AG04450 (cell line): ENCODE data around the gene PAPOLG. TPM values are rescaled to one million over a fixed set of nuclear protein-coding genes. Genes with fewer than 3 reads are reported as not detected.
A peak's percentile ranks its signal among the peaks of the same experiment; 100 is the strongest.

Experiments
- CTCF ChIA-PET: fragments of 300-600, 350-600 bp; formaldehyde crosslinking; extraction: SDS; loops from one replicate; lab custom pipeline; 2022; ENCODE audit warnings: antibody characterized with exemption, inconsistent platforms; lab: Charles Lee
- POLR2A ChIA-PET: fragments of 350-600 bp; formaldehyde crosslinking; extraction: SDS; loops from one replicate; lab custom pipeline; 2021; ENCODE audit warnings: antibody characterized with exemption, inconsistent platforms; lab: Yijun Ruan, JAX
- DNase-seq: peaks from one replicate; pipeline ENCODE4 v3.0.0-alpha.2; 2011; ENCODE audit warnings: low read depth, low spot score
- H3K27ac ChIP-seq: one replicate; pipeline ENCODE4 v1.5.1; 2012; ENCODE audit warnings: low read depth, low read length, control low read depth
- H3K27me3 ChIP-seq: one replicate; pipeline ENCODE4 v1.6.0; 2012; ENCODE audit warnings: low read length; ENCODE audit not compliant: control insufficient read depth, insufficient read depth
- H3K4me3 ChIP-seq: 2 replicates; pipeline ENCODE4 v1.5.1; 2011; ENCODE audit warnings: mild to moderate bottlenecking, low read depth, low read length, control low read depth
- H3K9me3 ChIP-seq: 2 replicates; pipeline ENCODE4 v1.5.1; 2012; ENCODE audit warnings: low read length; ENCODE audit not compliant: control insufficient read depth, insufficient read depth
- CTCF ChIP-seq: IDR thresholded peaks from 2 replicates; pipeline ENCODE4 v1.5.1; 2011; ENCODE audit warnings: low read depth, low read length, control low read depth, inconsistent platforms
- polyA plus RNA-seq: library from polyadenylated mRNA; depleted of rRNA; stranded (reverse); fragments of >200 nt; gene quantifications from 2 replicates; pipeline ENCODE4 v1.2.3, GENCODE V29; 2011

The PAPOLG gene
- polyA plus RNA-seq, 1 experiment = 15.3 TPM

DNA sequence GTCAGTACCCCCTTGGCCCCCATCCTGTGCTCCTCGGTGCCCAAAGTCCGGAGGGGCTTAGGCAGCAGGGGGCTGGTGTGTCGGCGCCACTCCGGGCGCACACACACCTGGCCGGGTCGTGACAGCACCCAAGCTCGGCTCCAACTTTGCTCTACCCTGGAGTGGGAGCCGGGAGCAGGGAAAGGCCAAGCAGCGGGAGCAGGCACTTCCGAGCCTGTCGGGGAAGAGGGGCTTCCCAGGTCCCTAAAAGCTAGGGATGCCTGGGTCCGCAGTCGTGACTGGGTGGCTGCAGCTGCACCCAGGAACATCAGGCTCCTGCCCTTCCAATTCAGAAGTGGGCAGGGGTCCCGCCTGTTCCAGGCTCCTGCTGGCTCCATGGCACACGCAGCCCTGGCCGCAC lies 48.4 kb downstream of the PAPOLG start:
- H3K9me3 ChIP-seq = no peaks in the 10 kb centered on the region
- DNase-seq = no peak
- no peak for TF ChIP-seq CTCF
- ChIA-PET CTCF (interaction anchor here (0.6 to 1.9 kb wide), 3 partner anchors 49 to 212 kb away, joined by 3 to 8 read pairs (median 3); no protein-coding TSS in a partner anchor), POLR2A (no interaction called here)
- H3K4me3 ChIP-seq = no peak overlapping the region
- no peak overlapping the region for H3K27ac ChIP-seq
- H3K27me3 ChIP-seq = no peaks in the 10 kb centered on the region

GRCh38 chr2:60806595-60806987 lies 50.5 kb downstream of the PAPOLG start:
- no peak overlapping the region for H3K27ac ChIP-seq
- CTCF ChIA-PET = interaction anchor here (1.4 kb wide), 1 partner anchor 192 kb away, joined by 4 read pairs; no protein-coding TSS in a partner anchor

GRCh38 chr2:60806988-60807681 lies 51.1 kb downstream of the PAPOLG start:
- Histone ChIP-seq H3K9me3 (no peaks in the 10 kb centered on the region), H3K27ac (no peak overlapping the region), H3K4me3 (no peak overlapping the region), H3K27me3 (no peaks in the 10 kb centered on the region)
- ChIA-PET CTCF (interaction anchor here (1.4 kb wide), 1 partner anchor 192 kb away, joined by 4 read pairs; no protein-coding TSS in a partner anchor), POLR2A (no interaction called here)
- no peak for TF ChIP-seq CTCF
- peak; percentile 49 for DNase-seq

More at GRCh38 chr2:60806595-60806987, 50.5 kb downstream of the PAPOLG start:
- no peak for TF ChIP-seq CTCF
- Histone ChIP-seq H3K4me3 (no peak overlapping the region), H3K27me3 (no peaks in the 10 kb centered on the region), H3K9me3 (no peaks in the 10 kb centered on the region)
- no peak for DNase-seq
- POLR2A ChIA-PET = no interaction called here

DNA sequence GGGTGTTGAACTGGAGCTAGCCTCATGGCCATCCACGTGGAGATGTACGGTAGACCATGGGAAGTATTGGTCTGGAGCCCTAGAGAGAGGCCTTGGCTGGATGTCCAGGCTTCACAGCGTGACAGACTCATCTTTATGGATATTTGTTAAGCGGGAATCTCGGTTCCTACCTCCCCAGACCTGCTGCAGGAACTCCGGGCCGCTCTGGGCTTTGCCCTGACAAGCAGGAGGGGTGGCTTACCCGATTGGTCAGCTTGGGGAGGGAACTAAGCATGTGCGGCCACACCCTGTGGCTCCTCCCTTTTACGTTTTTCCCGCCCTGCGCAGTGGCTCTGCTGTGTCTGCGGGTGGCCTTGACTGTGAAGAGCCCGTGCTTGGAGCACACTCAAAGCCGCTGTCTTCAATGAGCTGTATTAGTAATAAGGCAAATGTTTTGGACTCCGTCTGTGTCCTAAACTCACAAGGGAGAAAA lies 52.3 kb downstream of the PAPOLG start:
- no peak for TF ChIP-seq CTCF
- POLR2A ChIA-PET = no interaction called here
- no peak overlapping the region for H3K4me3 ChIP-seq
- CTCF ChIA-PET = interaction anchor here (1.3 kb wide), 1 partner anchor 191 kb away, joined by 3 read pairs; no protein-coding TSS in a partner anchor
- no peak overlapping the region for H3K27ac ChIP-seq
- no peak for DNase-seq
- no peaks in the 10 kb centered on the region for H3K27me3 ChIP-seq
- H3K9me3 ChIP-seq = no peaks in the 10 kb centered on the region
